HepG2 (cell line): ENCODE data around the gene DENND4B. TPM values are rescaled to one million over a fixed set of nuclear protein-coding genes. Genes with fewer than 3 reads are reported as not detected.

ENCODE experiments used
- ATF7 ChIP-seq, 2 experiments: fragments of 450-650 bp in 1 of 2; sonication (generic) in 1 of 2; formaldehyde crosslinking in 1 of 2; IDR thresholded peaks; 2 replicates each; pipeline versions ENCODE4 v1.4.0 to v1.6.1; 2016 to 2020; ENCODE audit warnings: antibody characterized with exemption in 1 of 2, mild to moderate bottlenecking in 1 of 2, missing genetic modification reagents in 1 of 2
- FOSL2 ChIP-seq: sonication (generic); formaldehyde crosslinking; IDR thresholded peaks from 2 replicates; pipeline ENCODE4 v1.4.0; 2020; ENCODE audit warnings: missing genetic modification reagents
- HMG20A ChIP-seq: IDR thresholded peaks from 2 replicates; pipeline ENCODE4 v1.6.1; 2016; ENCODE audit warnings: borderline replicate concordance
- NR2C2 ChIP-seq: sonication (generic); formaldehyde crosslinking; IDR thresholded peaks from 2 replicates; pipeline ENCODE4 v1.4.0; 2020; ENCODE audit warnings: missing genetic modification reagents, mild to moderate bottlenecking, moderate library complexity, borderline replicate concordance
- SRY ChIP-seq: sonication (generic); formaldehyde crosslinking; IDR thresholded peaks from 2 replicates; pipeline ENCODE4 v1.8.0; 2022; ENCODE audit warnings: mild to moderate bottlenecking, missing genetic modification reagents
- ZNF224 ChIP-seq: sonication (generic); formaldehyde crosslinking; IDR thresholded peaks from 2 replicates; pipeline ENCODE4 v1.5.0; 2020; ENCODE audit warnings: mild to moderate bottlenecking, missing genetic modification reagents
- ZNF292 ChIP-seq: sonication (generic); formaldehyde crosslinking; IDR thresholded peaks from 2 replicates; pipeline ENCODE4 v1.8.1; 2022; ENCODE audit warnings: mild to moderate bottlenecking, low read depth, missing genetic modification reagents, borderline replicate concordance
- ZNF33B ChIP-seq: sonication (generic); formaldehyde crosslinking; IDR thresholded peaks from 2 replicates; pipeline ENCODE4 v1.5.1; 2020; ENCODE audit warnings: mild to moderate bottlenecking, missing genetic modification reagents
- ZNF788 ChIP-seq: sonication (generic); formaldehyde crosslinking; IDR thresholded peaks from 2 replicates; pipeline ENCODE4 v1.5.0; 2020; ENCODE audit warnings: mild to moderate bottlenecking, missing genetic modification reagents, borderline replicate concordance
- polyA plus RNA-seq, 8 experiments: library from polyadenylated mRNA; depleted of rRNA in 3 of 8; stranded (reverse) in 7 of 8; unstranded in 1 of 8; fragments of >200 nt; fragmentation: Illumina TruSeq in 4 of 8; extraction: Trizol in 4 of 8; gene quantifications; 2 replicates each; pipeline versions ENCODE4 v1.2.1 to v1.2.3, GENCODE V29; 2011 to 2016; ENCODE audit warnings: low read depth in 4 of 8, missing spikeins in 1 of 8, mixed read lengths in 1 of 8; ENCODE audit not compliant: insufficient read depth in 1 of 8
- total RNA-seq, 5 experiments: library from RNA; depleted of rRNA; stranded (reverse); fragments of >200 nt; fragmentation: Illumina TruSeq; extraction: Trizol; gene quantifications; 2 replicates each; pipeline ENCODE4 v1.2.3, GENCODE V29; 2016; ENCODE audit warnings: low read depth in 1 of 5
- TF ChIP-seq, protein P1 (sequence below): sonication (generic); formaldehyde crosslinking; IDR thresholded peaks from 2 replicates; pipeline ENCODE4 v1.5.0; 2020; ENCODE audit warnings: mild to moderate bottlenecking, missing genetic modification reagents, moderate library complexity

The DENND4B gene
- total and polyA plus RNA-seq, 2 of the 13 experiments (the other 11 are each of a cell fraction or from before 2014, with no cell fraction given): 15.1 to 20.3 TPM

GRCh38 chr1:153962088-153963029 lies 15.8 kb upstream of the DENND4B start (continued):
- TF ChIP-seq, protein P1, sequence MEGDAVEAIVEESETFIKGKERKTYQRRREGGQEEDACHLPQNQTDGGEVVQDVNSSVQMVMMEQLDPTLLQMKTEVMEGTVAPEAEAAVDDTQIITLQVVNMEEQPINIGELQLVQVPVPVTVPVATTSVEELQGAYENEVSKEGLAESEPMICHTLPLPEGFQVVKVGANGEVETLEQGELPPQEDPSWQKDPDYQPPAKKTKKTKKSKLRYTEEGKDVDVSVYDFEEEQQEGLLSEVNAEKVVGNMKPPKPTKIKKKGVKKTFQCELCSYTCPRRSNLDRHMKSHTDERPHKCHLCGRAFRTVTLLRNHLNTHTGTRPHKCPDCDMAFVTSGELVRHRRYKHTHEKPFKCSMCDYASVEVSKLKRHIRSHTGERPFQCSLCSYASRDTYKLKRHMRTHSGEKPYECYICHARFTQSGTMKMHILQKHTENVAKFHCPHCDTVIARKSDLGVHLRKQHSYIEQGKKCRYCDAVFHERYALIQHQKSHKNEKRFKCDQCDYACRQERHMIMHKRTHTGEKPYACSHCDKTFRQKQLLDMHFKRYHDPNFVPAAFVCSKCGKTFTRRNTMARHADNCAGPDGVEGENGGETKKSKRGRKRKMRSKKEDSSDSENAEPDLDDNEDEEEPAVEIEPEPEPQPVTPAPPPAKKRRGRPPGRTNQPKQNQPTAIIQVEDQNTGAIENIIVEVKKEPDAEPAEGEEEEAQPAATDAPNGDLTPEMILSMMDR (CRISPR knock-in tag): peak; percentile 33
- TF ChIP-seq FOSL2 (CRISPR knock-in tag) (peak; percentile 83), ZNF33B (CRISPR knock-in tag) (no peak), HMG20A (CRISPR knock-in tag) (no peak), ZNF292 (CRISPR knock-in tag) (no peak), NR2C2 (CRISPR knock-in tag) (no peak), ZNF224 (CRISPR knock-in tag) (0 out of 2 replicates have a peak, but pooled peaks have one; percentile 31), ATF7 (IDR thresholded peaks at IDR 0.05) (no peak), ATF7 (CRISPR knock-in tag; IDR thresholded peaks at IDR 0.05) (0 out of 2 replicates have a peak, but pooled peaks have one; percentile 31), ZNF788 (CRISPR knock-in tag) (no peak), SRY (CRISPR knock-in tag) (peak; percentile 64; the same call in 1 of the 2 replicates)
